ENCODE measurements around the gene TTC28.

TTC28 gene

GRCh38 chr22:27978317-27978716, 701.3 kb downstream of the TTC28 start:
- H3K4me3 Mint-ChIP-seq = no peak overlapping the region
- ATAC-seq (replicated peaks) (no peak), DNase-seq (no peak)
- H3K4me1 Mint-ChIP-seq = no peaks in the 10 kb centered on the region
- H3K27me3 Mint-ChIP-seq = no peaks in the 10 kb centered on the region
- H3K27ac Mint-ChIP-seq = no peak overlapping the region
- H3K36me3 Mint-ChIP-seq = peaks cover 0 to 5% of the 10 kb centered on the region in 2 donors
- no peaks in the 10 kb centered on the region for H3K9me3 Mint-ChIP-seq

- H3K4me3 Mint-ChIP-seq = no peak overlapping the region
- H3K4me1 Mint-ChIP-seq = no peaks in the 10 kb centered on the region
- H3K9me3 Mint-ChIP-seq = peaks cover 0 to 3% of the 10 kb centered on the region in 2 donors
- peaks cover 3 to 5% of the 10 kb centered on the region in 2 donors for H3K36me3 Mint-ChIP-seq
- no peak for DNase-seq
- H3K27ac Mint-ChIP-seq = no peak overlapping the region
- no peak for ATAC-seq (replicated peaks)
- no peaks in the 10 kb centered on the region for H3K27me3 Mint-ChIP-seq
Measured at GRCh38 chr22:27976586-27976985, 703.1 kb downstream of the TTC28 start.

GRCh38 chr22:27975381-27976013, 704.1 kb downstream of the TTC28 start:
- Mint-ChIP-seq H3K27ac (no peak overlapping the region), H3K4me3 (no peak overlapping the region), H3K36me3 (peaks cover 3 to 7% of the 10 kb centered on the region in 2 donors), H3K27me3 (no peaks in the 10 kb centered on the region), H3K4me1 (no peaks in the 10 kb centered on the region), H3K9me3 (peaks cover 0 to 3% of the 10 kb centered on the region in 2 donors)
- no peak for DNase-seq
- ATAC-seq (replicated peaks) = no peak

GRCh38 chr22:27973846-27974245, 705.8 kb downstream of the TTC28 start:
- Mint-ChIP-seq H3K36me3 (peaks cover 3 to 14% of the 10 kb centered on the region in 2 donors), H3K4me3 (no peak overlapping the region), H3K9me3 (peaks cover 0 to 3% of the 10 kb centered on the region in 2 donors), H3K27ac (no peak overlapping the region), H3K4me1 (no peaks in the 10 kb centered on the region), H3K27me3 (no peaks in the 10 kb centered on the region)
- ATAC-seq (replicated peaks) = no peak
- DNase-seq = no peak

GRCh38 chr22:27972732-27973698, 706.6 kb downstream of the TTC28 start:
- no peaks in the 10 kb centered on the region for H3K4me1 Mint-ChIP-seq
- H3K27ac Mint-ChIP-seq = no peak overlapping the region
- no peaks in the 10 kb centered on the region for H3K27me3 Mint-ChIP-seq
- no peak overlapping the region for H3K4me3 Mint-ChIP-seq
- DNase-seq (no peak), ATAC-seq (replicated peaks) (no peak)
- H3K9me3 Mint-ChIP-seq = peaks cover 0 to 3% of the 10 kb centered on the region in 2 donors
- H3K36me3 Mint-ChIP-seq = peaks cover 3 to 14% of the 10 kb centered on the region in 2 donors

GRCh38 chr22:27971926-27972325, 707.7 kb downstream of the TTC28 start:
- DNase-seq = no peak
- H3K4me3 Mint-ChIP-seq = no peak overlapping the region
- H3K36me3 Mint-ChIP-seq = peaks cover 5 to 14% of the 10 kb centered on the region in 2 donors
- no peak overlapping the region for H3K27ac Mint-ChIP-seq
- H3K4me1 Mint-ChIP-seq = no peaks in the 10 kb centered on the region
- ATAC-seq (replicated peaks) = no peak
- H3K27me3 Mint-ChIP-seq = no peaks in the 10 kb centered on the region
- peaks cover 0 to 3% of the 10 kb centered on the region in 2 donors for H3K9me3 Mint-ChIP-seq

GRCh38 chr22:27970596-27971220, 708.9 kb downstream of the TTC28 start:
- Mint-ChIP-seq H3K36me3 (peaks cover 5 to 14% of the 10 kb centered on the region in 2 donors), H3K4me3 (no peak overlapping the region), H3K27ac (no peak overlapping the region), H3K27me3 (no peaks in the 10 kb centered on the region), H3K9me3 (peaks cover 0 to 3% of the 10 kb centered on the region in 2 donors), H3K4me1 (peaks cover 0 to under 1% of the 10 kb centered on the region in 2 donors)
- no peak for ATAC-seq (replicated peaks)
- no peak for DNase-seq

GRCh38 chr22:27966168-27967064, 713.2 kb downstream of the TTC28 start:
- ATAC-seq (replicated peaks) (no peak), DNase-seq (no peak)
- no peaks in the 10 kb centered on the region for H3K9me3 Mint-ChIP-seq
- peaks cover 0 to 5% of the 10 kb centered on the region in 2 donors for H3K4me1 Mint-ChIP-seq
- no peak overlapping the region for H3K4me3 Mint-ChIP-seq
- no peak overlapping the region for H3K27ac Mint-ChIP-seq
- H3K27me3 Mint-ChIP-seq = no peaks in the 10 kb centered on the region
- peaks cover 2 to 10% of the 10 kb centered on the region in 2 donors for H3K36me3 Mint-ChIP-seq

- H3K27ac Mint-ChIP-seq = no peak overlapping the region
- no peak for DNase-seq
- H3K27me3 Mint-ChIP-seq = no peaks in the 10 kb centered on the region
- no peaks in the 10 kb centered on the region for H3K36me3 Mint-ChIP-seq
- ATAC-seq (replicated peaks) = no peak
- peaks cover 0 to 5% of the 10 kb centered on the region in 2 donors for H3K4me1 Mint-ChIP-seq
- H3K9me3 Mint-ChIP-seq = no peaks in the 10 kb centered on the region
- no peak overlapping the region for H3K4me3 Mint-ChIP-seq
Measured at GRCh38 chr22:27962268-27963044, 717.2 kb downstream of the TTC28 start.

GRCh38 chr22:27961680-27962079, 718.0 kb downstream of the TTC28 start:
- ATAC-seq (replicated peaks) (no peak), DNase-seq (no peak)
- H3K27me3 Mint-ChIP-seq = no peaks in the 10 kb centered on the region
- no peaks in the 10 kb centered on the region for H3K36me3 Mint-ChIP-seq
- H3K9me3 Mint-ChIP-seq = no peaks in the 10 kb centered on the region
- no peak overlapping the region for H3K27ac Mint-ChIP-seq
- peaks cover 0 to 5% of the 10 kb centered on the region in 2 donors for H3K4me1 Mint-ChIP-seq
- H3K4me3 Mint-ChIP-seq = no peak overlapping the region

- no peaks in the 10 kb centered on the region for H3K27me3 Mint-ChIP-seq
- no peak overlapping the region for H3K27ac Mint-ChIP-seq
- DNase-seq (no peak), ATAC-seq (replicated peaks) (no peak)
- no peaks in the 10 kb centered on the region for H3K9me3 Mint-ChIP-seq
- H3K4me3 Mint-ChIP-seq = no peak overlapping the region
- no peaks in the 10 kb centered on the region for H3K36me3 Mint-ChIP-seq
- H3K4me1 Mint-ChIP-seq = peaks cover 0 to 5% of the 10 kb centered on the region in 2 donors
Measured at GRCh38 chr22:27961182-27961581, 718.5 kb downstream of the TTC28 start.

- Mint-ChIP-seq H3K27ac (no peak overlapping the region), H3K36me3 (no peaks in the 10 kb centered on the region), H3K4me1 (no peaks in the 10 kb centered on the region), H3K4me3 (no peak overlapping the region), H3K9me3 (no peaks in the 10 kb centered on the region), H3K27me3 (no peaks in the 10 kb centered on the region)
- no peak for ATAC-seq (replicated peaks)
- no peak for DNase-seq
Measured at GRCh38 chr22:27959335-27960090, 720.1 kb downstream of the TTC28 start.

Data from stimulated activated naive B cell treated with anti-CD40 and anti-IgM and Interleukin-4, amounts not matched to agents 10 μg/mL and 1 μg/mL and 100 μg/mL, for 72 hours (primary cell).